ENCODE measurements around the gene CEP63. TPM values are rescaled to one million over a fixed set of nuclear protein-coding genes. Genes with fewer than 3 reads are reported as not detected.
A peak's percentile ranks its signal among the peaks of the same experiment; 100 is the strongest.

CEP63 gene
- total RNA-seq = 15.9 TPM

DNA sequence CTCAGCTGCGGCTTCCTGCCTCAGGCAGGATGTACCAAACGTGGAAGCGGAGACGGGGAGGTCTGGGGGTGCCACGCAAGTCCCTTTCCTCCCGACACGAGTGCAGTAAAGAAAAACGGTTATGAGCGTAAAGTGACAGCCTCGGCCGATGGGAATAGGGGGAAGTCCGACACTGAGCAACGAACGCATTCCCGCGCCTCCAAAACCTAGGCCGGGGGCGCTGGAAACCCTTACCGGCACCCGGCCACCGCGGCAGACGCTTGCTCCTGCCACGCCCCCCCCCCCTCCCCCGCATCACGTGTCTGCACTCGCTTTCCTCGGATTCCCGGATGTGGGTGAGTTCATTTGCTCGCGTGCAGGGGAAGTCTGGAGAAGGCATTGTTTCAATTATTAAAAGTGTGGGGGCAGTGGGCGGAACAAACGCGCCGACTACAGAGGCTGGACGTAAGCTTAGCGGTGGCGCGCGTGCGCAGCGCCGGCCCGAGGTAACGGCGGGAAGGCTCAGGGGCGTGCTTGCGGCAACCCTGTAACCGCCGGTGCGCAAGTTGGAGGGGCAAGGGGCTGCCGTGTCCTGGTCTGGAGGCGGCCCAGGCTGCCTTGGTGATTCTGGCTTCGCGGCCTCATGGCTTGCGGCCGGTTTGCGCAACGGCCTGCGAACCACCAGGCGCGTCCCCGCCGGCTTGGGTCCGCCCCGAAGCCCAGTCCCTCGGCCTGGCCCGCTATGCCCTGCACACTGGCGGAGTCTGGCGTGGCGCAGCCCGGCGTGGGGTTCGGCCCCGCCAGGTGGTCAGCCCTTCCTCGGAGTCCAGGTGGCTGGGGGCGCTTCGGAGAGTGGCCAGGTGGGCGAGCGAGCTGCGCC lies at the start of gene CEP63, which contains the start of gene ANAPC13:
CEP63 (plus strand) TSS at position 340 of the 859 bp plus-strand sequence. CDS start 9,264 bp downstream, outside the sequence.
ANAPC13 (minus strand) TSS at position 268 of the 859 bp plus-strand sequence. CDS start 3,081 bp downstream, outside the sequence.
- peak; percentile 97 to 100 (median 99) for DNase-seq (ENCODE audit: low read depth in 2 of 3, low spot score in 2 of 3)

GRCh38 chr3:134437211-134437752 lies 48.6 kb upstream of the CEP63 start:
- no peak for DNase-seq (ENCODE audit: low read depth in 2 of 3, low spot score in 2 of 3)

- DNase-seq (ENCODE audit: low read depth in 2 of 3, low spot score in 2 of 3) = no peak
Measured at GRCh38 chr3:134441321-134441720, 44.5 kb upstream of the CEP63 start.

DNA sequence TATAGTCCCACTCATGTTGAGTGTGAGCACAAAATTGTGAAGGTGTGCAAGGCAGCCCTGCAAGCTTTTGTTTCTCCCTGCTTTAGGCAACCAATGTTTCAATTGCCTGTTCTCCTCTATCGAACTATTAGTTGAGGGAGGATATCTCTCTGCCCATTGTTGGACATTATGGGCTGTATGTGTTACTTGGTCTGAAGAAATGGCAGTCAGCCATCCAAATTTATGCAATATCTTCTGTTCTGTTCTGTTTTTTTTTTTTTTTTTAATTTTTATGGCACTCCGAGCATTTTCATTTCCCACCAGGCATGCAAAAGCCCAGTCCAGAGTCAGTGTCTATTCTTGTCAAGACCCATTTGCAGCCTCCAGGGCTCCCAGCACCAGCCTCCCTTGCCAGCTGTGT lies 44.0 kb upstream of the CEP63 start:
- DNase-seq (ENCODE audit: low read depth in 2 of 3, low spot score in 2 of 3) = no peak

DNA sequence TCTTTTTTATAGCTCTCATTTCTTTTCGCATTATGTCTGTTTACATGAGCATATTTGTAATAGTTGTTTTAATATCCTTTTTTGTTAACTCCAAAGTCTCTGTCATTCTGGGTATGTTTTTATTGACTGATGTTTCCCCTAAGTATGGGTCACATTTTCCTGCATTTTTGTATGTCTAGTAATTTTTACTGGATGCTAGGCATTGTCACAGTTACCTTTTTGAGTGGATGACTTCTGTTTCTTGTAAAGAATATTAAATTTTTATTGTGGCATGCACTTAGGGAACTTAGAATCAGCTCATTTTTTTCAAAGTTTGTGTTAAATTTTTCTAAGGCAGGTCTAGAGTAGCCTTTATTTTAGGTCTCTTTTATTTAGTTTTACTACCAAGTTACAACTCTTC lies 40.8 kb upstream of the CEP63 start:
- DNase-seq (ENCODE audit: low read depth in 2 of 3, low spot score in 2 of 3) = no peak

- no peak for DNase-seq (ENCODE audit: low read depth in 2 of 3, low spot score in 2 of 3)
Measured at GRCh38 chr3:134445636-134446035, 40.2 kb upstream of the CEP63 start.

DNA sequence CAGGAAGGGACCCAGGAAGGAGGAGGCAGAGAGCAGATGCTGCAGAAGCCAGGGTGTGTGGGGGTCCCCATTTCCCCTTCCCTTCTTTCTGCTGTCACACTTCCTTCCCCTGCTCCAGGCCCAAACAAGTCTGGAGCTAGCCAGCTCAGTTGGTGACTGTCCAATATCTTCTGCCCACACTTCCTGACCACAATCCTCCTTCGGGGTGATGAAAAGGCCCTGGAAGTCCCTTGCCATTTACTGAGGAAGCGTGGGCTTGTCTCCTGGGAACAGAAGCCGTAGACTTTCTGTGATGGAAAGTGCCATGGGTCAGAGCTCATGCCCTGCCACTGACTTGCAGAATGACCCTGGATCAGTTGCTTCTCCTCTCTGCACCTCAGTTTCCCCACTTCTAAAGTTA lies 39.1 kb upstream of the CEP63 start:
- DNase-seq (ENCODE audit: low read depth in 2 of 3, low spot score in 2 of 3) = no peak

GRCh38 chr3:134447351-134447750 lies 38.5 kb upstream of the CEP63 start:
- no peak for DNase-seq (ENCODE audit: low read depth in 2 of 3, low spot score in 2 of 3)

- no peak for DNase-seq (ENCODE audit: low read depth in 2 of 3, low spot score in 2 of 3)
Measured at GRCh38 chr3:134448664-134449063, 37.2 kb upstream of the CEP63 start.

- no peak for DNase-seq (ENCODE audit: low read depth in 2 of 3, low spot score in 2 of 3)
Measured at GRCh38 chr3:134449277-134449676, 36.6 kb upstream of the CEP63 start.

GRCh38 chr3:134449951-134450350 lies 35.9 kb upstream of the CEP63 start:
- peak in 2 of 3 donors; percentile 28 to 69 for DNase-seq (ENCODE audit: low read depth in 2 of 3, low spot score in 2 of 3)

DNA sequence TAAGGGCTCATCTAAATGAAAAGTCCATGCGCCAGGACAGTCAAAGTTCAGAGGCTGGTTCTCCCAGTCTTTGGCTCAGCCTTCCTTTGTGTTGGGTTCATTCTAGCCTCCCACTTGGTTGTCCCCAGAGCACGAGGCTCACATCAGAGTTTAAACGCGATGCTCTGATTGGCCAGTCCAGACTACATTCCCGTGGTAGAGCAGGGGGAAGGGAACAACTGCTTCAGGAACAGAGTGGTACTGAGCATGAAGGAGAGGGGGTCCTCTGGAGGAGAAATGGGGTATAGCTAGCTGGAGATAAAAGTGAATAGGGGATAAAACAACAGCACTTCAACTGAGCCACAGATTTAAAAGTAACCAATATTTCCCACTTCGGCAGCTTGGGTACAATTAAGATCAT lies 32.2 kb upstream of the CEP63 start:
- no peak for DNase-seq (ENCODE audit: low read depth in 2 of 3, low spot score in 2 of 3)

DNA sequence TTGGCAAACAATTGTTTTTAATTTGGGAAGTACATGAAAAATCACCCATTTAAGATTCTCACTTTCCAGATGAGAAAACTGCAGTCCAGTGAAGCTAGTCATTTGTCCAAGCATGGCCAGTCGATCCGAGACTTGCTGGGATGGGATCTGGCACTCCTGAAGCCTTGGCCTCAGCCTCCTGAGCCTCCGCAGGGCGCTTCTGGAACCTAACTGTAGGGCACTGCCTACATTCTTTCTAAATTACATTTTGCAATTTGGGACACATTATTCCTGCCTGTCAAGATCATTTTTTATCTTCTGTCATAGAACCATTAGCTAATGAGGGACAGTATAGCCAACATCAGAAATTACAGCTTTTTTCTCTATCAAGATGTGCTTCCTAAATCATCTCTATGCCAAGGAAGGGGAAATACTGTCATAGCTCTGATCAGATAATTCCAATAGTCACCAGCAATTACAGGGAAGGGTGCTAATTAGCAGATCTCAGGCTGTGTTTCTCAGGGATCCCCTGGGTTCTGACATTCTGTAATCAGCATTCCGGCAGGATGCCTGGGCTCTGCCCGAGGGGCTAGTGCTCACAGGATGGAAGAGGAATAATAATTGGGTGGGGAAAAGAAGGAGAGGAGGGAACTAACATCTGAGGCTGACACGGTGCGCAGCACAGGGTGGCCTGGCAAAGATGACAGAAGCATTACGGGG lies 28.3 kb upstream of the CEP63 start:
- no peak for DNase-seq (ENCODE audit: low read depth in 2 of 3, low spot score in 2 of 3)

GRCh38 chr3:134458406-134458945 lies 27.4 kb upstream of the CEP63 start:
- no peak for DNase-seq (ENCODE audit: low read depth in 2 of 3, low spot score in 2 of 3)

DNA sequence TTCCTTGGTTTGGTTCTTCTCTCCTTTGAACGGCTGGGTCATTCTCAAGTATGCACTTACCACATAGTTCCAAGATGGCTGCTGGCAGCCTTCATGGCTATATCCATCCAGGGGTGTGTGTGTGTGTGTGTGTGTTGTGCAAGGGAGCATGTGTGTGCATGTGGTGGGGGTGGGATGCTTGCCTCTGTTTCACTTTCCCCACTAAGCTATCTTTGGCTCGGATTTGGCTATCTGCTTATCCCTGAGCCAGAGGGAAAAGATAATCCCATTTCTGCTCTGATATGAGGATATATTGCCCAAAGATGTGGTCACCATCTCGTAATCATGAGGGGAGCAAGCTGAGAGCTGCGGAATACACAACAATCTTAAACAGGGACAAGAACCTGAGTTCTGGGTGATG lies 26.3 kb upstream of the CEP63 start:
- DNase-seq (ENCODE audit: low read depth in 2 of 3, low spot score in 2 of 3) = no peak

GRCh38 chr3:134460965-134461364 lies 24.9 kb upstream of the CEP63 start:
- no peak for DNase-seq (ENCODE audit: low read depth in 2 of 3, low spot score in 2 of 3)

GRCh38 chr3:134462331-134462941 lies 23.4 kb upstream of the CEP63 start:
- DNase-seq (ENCODE audit: low read depth in 2 of 3, low spot score in 2 of 3) = no peak

GRCh38 chr3:134463676-134464063 lies 22.2 kb upstream of the CEP63 start:
- no peak for DNase-seq (ENCODE audit: low read depth in 2 of 3, low spot score in 2 of 3)

DNA sequence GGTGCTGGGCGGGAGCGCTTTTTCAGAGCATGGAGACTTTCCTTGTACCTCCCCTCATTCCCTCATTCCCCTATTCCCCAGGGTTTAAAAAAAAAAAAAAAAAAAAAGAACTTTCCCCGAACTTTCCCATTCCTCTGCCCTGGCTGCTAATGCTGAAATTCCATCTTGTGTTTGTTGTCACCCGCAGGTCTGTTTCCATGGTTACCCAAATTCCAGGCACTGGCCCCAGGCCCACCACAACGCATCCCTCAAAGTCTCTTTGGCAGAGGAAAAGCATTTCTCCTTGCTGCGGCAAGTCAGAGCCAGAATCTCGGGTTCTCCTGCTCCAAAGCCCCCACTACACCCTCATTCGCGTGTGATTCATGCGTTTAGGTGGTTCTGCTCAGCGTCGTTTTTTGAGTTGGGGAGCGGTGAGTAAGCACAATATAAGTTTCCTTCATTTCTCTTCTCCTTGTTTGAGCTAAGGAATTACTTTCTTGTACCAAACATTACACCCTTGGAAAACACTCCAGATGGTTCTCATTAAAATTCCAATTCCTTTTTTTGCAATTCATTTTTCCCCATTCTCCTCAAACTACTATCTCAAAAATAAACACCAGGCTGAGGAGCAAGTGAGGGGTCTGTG lies 21.7 kb upstream of the CEP63 start:
- no peak for DNase-seq (ENCODE audit: low read depth in 2 of 3, low spot score in 2 of 3)

DNA sequence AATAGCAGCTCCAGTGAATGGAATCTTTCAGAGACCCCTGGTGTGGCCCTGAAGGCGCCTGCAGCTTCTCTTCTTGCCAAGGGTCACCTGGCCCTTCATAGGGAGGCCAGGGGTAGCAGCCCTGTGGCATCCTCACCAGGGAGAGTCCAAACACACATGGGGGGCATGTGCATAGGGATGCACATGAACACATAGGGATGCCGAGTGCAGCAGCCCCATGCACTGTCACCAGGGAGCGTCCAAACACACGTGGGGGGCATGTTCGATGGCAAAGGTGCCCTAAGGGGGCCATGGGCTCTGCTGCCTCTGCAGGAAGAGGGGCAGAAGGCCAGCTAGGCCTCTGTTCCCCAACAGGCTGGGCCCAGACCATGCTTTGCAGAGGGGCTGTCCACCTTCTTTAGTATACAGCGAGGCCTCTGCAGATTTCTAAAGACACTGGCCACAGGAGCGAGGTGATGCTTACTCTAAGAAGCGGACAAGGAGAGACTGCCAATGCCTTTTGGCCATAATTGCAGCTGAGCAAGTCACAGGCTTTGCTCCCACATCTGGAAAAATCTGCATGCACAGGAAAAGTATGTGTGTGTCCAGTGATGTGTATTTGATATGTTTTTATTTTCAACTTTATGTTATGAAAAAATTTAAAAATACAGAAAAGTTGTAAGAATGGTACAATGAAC lies 21.0 kb upstream of the CEP63 start:
- DNase-seq (ENCODE audit: low read depth in 2 of 3, low spot score in 2 of 3) = no peak

Data from hematopoietic multipotent progenitor cell (in vitro differentiated cells).